WI38 (cell line): Measurements from ENCODE around the gene TPO.

ENCODE experiments used
- H3K4me3 ChIP-seq: 2 replicates; pipeline ENCODE4 v1.5.1; 2011; ENCODE audit warnings: low read depth, mild to moderate bottlenecking, control low read depth, low read length
- CTCF ChIP-seq: IDR thresholded peaks from 2 replicates; pipeline ENCODE4 v1.5.1; 2012; ENCODE audit warnings: low read depth, mild to moderate bottlenecking, control low read depth, low read length

The TPO gene

GRCh38 chr2:1501991-1502390, 88.7 kb downstream of the TPO start:
- TF ChIP-seq CTCF: no peak

GRCh38 chr2:1502891-1503304, 89.6 kb downstream of the TPO start:
- no peak for TF ChIP-seq CTCF

More at GRCh38 chr2:1501991-1502390, 88.7 kb downstream of the TPO start:
- no peak overlapping the region for H3K4me3 ChIP-seq

GRCh38 chr2:1503471-1504310, 90.4 kb downstream of the TPO start:
- H3K4me3 ChIP-seq: no peak overlapping the region
- no peak for TF ChIP-seq CTCF

More at GRCh38 chr2:1502891-1503304, 89.6 kb downstream of the TPO start:
- no peak overlapping the region for H3K4me3 ChIP-seq

- H3K4me3 ChIP-seq: no peak overlapping the region
- TF ChIP-seq CTCF: no peak
These were observed 91.1 kb downstream of the TPO start for GRCh38 chr2:1504311-1504750.

- no peak overlapping the region for H3K4me3 ChIP-seq
- TF ChIP-seq CTCF: no peak
These were observed 91.8 kb downstream of the TPO start for GRCh38 chr2:1505031-1505441.

GRCh38 chr2:1509271-1510065, 96.2 kb downstream of the TPO start:
- no peak for TF ChIP-seq CTCF

GRCh38 chr2:1510176-1510575, 96.9 kb downstream of the TPO start:
- no peak for TF ChIP-seq CTCF
- H3K4me3 ChIP-seq: no peak overlapping the region

More at GRCh38 chr2:1509271-1510065, 96.2 kb downstream of the TPO start:
- no peak overlapping the region for H3K4me3 ChIP-seq
